DMS79 treated with DMSO at 0.1 percent for 48 hours (cell line): ENCODE data around the gene ZNF19.
A peak's percentile ranks its signal among the peaks of the same experiment; 100 is the strongest.

Experiments used
- DNase-seq: peaks from one replicate; lab custom pipeline; 2025; lab: John Stamatoyannopoulos, UW

The ZNF19 gene

DNA sequence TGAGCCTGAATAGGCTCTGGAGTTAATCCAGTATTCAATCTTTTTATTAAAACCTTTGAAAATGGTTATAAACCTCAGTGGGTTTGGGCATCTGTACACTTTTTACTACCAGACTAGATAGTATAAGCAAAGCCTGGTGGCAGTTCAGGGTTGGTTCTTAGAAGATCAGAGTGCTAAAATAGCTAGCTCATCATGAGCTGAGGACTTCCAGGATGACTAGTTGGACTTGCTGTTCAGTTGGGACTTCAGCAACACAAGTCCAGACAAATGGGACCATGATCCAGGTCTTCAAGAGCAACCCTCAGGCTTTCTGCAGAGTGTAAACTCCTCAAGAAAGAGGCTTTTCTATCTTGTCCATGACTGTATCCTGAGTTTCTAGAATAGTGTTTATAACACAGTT lies 1.2 kb upstream of the ZNF19 start:
- no peak for DNase-seq

GRCh38 chr16:71484006-71484893 lies 4.9 kb downstream of the ZNF19 start:
- peak; percentile 76 for DNase-seq

DNA sequence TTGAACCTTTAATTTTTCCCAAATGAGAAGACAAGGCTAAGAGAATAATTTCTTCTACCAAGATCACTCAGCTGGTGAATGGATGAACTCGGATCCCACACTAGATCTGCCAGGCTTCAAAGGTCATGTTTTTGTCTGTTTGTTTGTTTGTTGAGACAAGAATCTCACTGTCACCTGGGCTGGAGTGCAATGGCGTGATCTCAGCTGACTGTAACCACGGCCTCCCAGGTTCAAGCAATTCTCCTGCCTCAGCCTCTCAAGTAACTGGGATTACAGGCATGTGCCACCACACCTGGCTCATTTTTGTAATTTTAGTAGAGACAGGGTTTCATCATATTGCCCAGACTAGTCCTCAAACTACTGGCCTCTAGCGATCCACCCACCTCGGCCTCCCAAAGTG lies 6.6 kb downstream of the ZNF19 start:
- no peak for DNase-seq

- no peak for DNase-seq
Observed at GRCh38 chr16:71480956-71481355, 8.2 kb downstream of the ZNF19 start.

GRCh38 chr16:71479420-71479819 lies 9.7 kb downstream of the ZNF19 start:
- DNase-seq: no peak

GRCh38 chr16:71476457-71477124 lies 12.5 kb downstream of the ZNF19 start:
- no peak for DNase-seq

GRCh38 chr16:71474864-71475263 lies 14.3 kb downstream of the ZNF19 start:
- DNase-seq: no peak

DNA sequence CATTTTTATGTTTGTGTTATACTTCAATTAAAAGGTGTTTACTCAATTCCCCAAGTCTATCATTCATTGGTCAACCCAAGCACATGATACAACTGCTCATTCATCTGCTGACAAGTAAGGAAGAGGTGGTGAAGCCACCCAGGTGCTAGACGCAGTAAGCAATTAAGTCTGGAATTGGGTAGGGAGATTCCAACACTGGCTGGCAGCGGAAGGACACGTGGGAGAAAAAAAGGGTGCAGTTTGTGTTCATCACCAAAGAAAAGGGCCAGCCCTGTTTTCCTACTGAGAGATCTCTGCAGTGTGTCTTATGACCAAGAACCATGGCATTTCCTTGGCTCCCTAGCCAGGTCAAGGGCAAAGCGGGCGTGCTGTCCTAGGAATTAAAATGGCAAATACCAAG lies 15.2 kb downstream of the ZNF19 start:
- DNase-seq: no peak

DNA sequence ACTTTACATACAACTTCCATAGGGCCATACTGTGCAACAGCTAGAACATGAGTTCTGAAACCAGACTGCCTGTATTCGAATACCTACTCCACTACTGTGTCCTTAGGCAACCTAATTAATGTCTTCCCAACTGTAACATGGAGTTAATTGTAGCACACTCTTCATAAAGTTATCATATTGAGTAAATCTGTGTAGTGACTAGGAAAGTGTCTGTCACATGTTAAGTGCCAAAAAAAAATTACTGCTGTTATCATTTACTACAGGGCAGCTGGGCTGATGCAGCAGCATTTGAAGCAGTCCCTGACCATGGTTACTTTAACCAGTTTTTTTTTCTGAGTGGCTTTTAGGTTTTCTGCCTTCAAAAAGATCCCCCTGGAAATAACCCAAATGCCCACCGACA lies 16.2 kb downstream of the ZNF19 start:
- no peak for DNase-seq

DNA sequence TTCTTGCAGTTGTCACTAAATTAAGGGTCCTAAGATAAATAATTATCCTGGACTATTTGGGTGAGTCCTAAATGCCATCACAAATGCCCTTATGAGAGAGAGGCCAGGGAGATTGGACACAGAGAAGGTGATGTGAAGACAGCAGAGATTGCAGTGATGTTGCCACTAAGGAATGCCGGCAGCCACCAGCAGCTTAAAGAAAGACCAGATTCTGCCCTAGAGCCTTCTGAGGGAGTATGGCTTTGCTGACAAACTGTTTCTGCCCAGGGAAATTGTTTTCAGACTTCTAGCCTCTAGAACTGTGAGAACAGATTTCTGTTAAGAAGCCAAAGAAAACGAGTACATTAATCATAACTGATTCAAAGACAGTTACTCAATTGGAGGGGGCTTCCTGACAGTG lies 17.1 kb downstream of the ZNF19 start:
- DNase-seq: no peak

GRCh38 chr16:71467810-71468209 lies 21.3 kb downstream of the ZNF19 start:
- no peak for DNase-seq

GRCh38 chr16:71464231-71464630 lies 24.9 kb downstream of the ZNF19 start:
- no peak for DNase-seq

GRCh38 chr16:71461686-71462648 lies 27.2 kb downstream of the ZNF19 start, which contains the start of gene ZNF23:
Gene ZNF23, minus strand, starts transcription at chr16:71462247. Its CDS starts 5,451 bp downstream, at chr16:71456796.
- DNase-seq: peak; percentile 22

GRCh38 chr16:71460941-71461340 lies 28.2 kb downstream of the ZNF19 start:
- DNase-seq: no peak

DNA sequence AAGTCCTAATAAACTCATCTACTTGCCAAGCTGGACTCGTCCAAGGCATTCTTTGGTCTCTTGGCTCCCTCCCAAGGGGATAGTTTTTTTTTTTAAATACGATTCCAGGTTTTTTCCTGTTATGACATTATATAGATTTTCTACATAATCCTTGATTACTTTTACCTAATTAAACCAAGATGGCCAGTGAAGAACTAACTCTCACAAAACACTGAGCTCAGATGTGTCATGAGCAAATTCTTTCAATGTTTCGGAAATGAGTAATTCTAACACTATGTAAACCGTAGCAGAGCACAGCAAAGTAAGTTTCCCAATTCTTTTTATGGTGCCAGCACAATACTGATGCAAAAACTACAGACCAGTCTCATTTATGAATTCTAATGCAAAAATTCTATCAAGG lies 28.9 kb downstream of the ZNF19 start:
- DNase-seq: no peak

DNA sequence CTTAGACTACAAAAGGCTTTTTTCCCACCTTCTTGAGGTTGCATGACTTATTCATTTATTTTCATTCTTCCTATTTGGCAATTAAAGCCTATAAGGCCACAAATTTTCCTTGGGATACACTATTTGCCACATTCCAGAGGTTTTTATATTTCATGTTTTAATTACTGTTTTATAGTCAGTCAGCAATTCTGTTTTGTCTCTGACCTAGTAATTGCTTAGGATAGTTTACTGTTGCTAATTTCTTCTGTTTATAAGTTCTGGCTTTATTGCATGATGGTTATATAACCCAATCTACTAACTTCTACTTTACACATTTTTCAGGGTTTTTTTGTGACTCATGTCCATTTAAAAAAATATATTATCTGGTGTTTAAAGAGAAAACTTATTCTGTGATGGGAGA lies 29.6 kb downstream of the ZNF19 start:
- no peak for DNase-seq

GRCh38 chr16:71456801-71457200 lies 32.3 kb downstream of the ZNF19 start:
- DNase-seq: no peak

DNA sequence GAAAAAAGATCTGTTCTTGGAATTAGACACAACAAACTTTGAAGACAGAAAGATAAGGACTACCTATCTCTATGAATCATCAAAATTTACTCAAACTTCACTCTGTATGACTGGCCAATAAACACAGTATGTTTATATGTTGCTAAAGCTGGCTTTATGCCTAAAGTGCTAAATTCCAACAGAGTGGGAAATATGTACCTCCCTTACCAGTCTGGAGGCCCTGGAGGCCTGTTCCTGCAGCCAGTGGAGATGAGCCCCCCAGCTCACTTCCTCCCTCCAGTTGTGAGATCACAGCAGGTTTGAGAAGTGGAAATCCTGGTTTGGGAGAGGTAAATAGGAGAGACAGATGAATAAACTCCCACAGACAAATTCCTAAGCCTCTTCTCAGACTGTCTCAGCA lies 36.1 kb downstream of the ZNF19 start:
- DNase-seq: no peak

DNA sequence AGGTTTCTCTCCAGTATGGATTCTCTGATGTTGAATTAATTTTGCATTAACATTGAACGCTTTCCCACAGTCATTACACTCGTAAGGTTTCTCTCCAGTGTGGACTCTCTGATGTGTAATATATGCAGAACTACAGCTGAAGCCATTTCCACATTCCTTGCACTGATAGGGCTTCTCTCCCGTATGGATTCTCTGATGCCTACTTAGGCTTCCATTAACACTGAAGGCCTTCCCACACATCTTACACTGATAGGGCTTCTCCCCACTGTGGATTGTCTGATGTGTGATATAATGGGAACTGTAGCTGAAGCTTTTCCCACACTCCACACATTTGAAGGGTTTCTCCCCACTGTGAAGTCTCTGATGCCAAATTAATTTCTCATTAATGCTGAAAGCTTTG lies 40.1 kb downstream of the ZNF19 start:
- DNase-seq: no peak

DNA sequence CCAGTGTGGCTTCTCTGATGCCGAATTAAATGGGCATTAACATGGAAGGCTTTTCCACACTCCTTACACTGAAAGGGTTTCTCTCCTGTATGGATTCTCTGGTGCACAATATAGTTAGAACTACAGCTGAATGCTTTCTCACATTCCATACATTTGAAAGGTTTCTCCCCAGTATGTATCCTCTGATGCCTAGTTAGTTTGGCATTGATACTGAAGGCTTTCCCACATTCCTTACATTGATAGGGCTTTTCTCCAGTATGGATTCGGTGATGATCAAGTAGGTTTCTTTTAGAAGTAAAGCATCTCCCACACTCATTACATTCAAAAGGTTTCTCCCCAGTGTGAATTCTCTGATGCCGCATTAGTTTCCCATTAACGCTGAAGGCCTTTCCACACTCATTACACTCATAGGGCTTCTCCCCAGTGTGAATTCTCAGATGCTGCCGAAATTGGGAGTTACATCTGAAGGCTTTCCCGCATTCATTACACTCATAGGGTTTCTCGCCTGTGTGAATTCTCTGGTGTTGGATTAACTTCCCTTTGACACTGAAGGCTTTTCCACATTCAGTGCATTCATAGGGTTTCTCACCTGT lies 40.8 kb downstream of the ZNF19 start:
- no peak for DNase-seq

DNA sequence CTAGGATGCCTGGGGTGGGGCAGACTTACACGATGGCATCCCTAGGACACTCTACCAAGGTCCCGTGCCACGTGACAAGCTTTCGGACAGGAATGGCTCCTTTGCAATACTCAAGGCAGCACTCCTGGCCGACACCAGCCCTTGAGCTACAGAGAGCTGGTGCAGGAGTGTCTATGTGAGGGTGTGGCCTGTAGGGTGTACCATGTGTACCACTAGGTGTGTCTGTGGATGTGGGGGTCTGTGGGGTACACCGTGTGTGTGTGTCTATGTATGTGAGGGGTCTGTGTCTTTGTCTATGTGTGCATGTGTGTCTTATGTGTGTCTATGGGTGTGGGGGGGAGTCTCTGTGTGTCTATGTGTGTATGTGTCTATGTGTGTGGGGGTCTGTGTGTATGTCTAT lies 45.4 kb downstream of the ZNF19 start:
- no peak for DNase-seq

DNA sequence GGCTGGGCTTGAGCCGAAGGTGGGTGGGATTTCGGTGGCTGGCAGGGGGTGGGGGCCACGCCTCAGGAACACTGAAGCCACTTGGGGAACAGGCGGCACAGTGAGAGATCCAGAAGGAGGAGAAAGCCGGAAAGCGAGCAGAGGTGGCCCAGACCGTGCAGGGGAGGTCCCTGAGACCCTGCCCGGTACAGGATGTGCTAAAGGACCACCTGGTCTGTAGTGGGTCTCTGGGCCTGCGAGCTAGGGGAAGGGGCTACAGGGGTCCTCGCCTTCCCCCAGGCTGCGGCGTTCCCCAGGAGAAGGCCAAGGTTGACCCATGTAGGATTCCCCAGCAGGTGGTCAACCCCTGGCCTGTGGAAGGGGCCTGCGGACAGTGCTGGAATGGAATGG lies 47.1 kb downstream of the ZNF19 start, which contains the start of gene TLE7:
Gene TLE7 (minus strand): TSS at position 4 of the 390 bp plus-strand sequence. CDS start 8,730 bp downstream, outside the sequence.
- no peak for DNase-seq
